ENCODE measurements around the gene ZNF526. TPM values are rescaled to one million over a fixed set of nuclear protein-coding genes. Genes with fewer than 3 reads are reported as not detected.
"Not testable (repeated sequence)": the region's sequence is repeated elsewhere in the genome, so short reads cannot be mapped to it uniquely, and the experiment has no call there.

ZNF526 gene
- total and polyA plus RNA-seq, 9 of the 15 experiments (the other 6 are each of a cell fraction or from before 2014, with no cell fraction given): 1.3 to 17.9 (median 6.2) TPM

GRCh38 chr19:42257842-42258241, 37.7 kb downstream of the ZNF526 start:
- ATAC-seq; H3K4me2 ChIP-seq (ENCODE audit: insufficient read depth, low read length); H4K20me1 ChIP-seq (replicated peaks; ENCODE audit: control insufficient read depth, insufficient read depth, low read length); FAIRE-seq; H3K4me3 ChIP-seq; H3K27ac ChIP-seq (ENCODE audit: extremely low read depth, low read depth, low read length); H3K27me3 ChIP-seq (ENCODE audit: control insufficient read depth in 2 of 2, insufficient read depth in 2 of 2, low read length in 2 of 2); DNase-seq (ENCODE audit: extremely low read depth in 1 of 4, low spot score in 3 of 4); in situ Hi-C loops (cut with MboI); H3K9ac ChIP-seq (ENCODE audit: insufficient read depth in 1 of 2, low read depth in 2 of 2, low read length in 2 of 2); H3K36me3 ChIP-seq (ENCODE audit: control insufficient read depth, insufficient read depth, low read length); H3K9me3 ChIP-seq (replicated peaks; ENCODE audit: control insufficient read depth, insufficient read depth, low read depth, low read length); H3K9me1 ChIP-seq (ENCODE audit: control insufficient read depth, insufficient read depth, low read length); CTCF ChIA-PET (ENCODE audit: low intra/inter-chr PET ratio); BruUV-seq (replicated peaks); intact Hi-C loops (cut with micrococcal nuclease): not testable (repeated sequence)
- POLR2A ChIA-PET: interaction anchor here (0.7 to 1.5 kb wide), 6 partner anchors 8 to 1369 kb away, joined by 3 to 5 read pairs (median 4); partner anchors contain the start of gene CIC
- peaks cover under 1 to 36% of the 10 kb centered on the region in 2 experiments; a peak in 3 of 5 replicates for H3K4me1 ChIP-seq (replicated peaks in 1 of 2; ENCODE audit: control insufficient read depth in 2 of 2, insufficient read depth in 2 of 2, low read length in 2 of 2)
- H2AFZ ChIP-seq (ENCODE audit: low read depth, low read length): peak overlapping the region; percentile 14; the same call in 1 of the 2 replicates
- H3K79me2 ChIP-seq (ENCODE audit: control insufficient read depth, insufficient read depth, low read length): peaks cover 20% of the 10 kb centered on the region
- TF ChIP-seq ZNF121 (CRISPR knock-in tag; conservative IDR thresholded peaks at IDR 0.05): peak; percentile 67
- 84% methylated on average over 3 of the region's 3 CpGs for WGBS (ENCODE audit: insufficient coverage, low coverage, missing lambda C conversion rate)

GRCh38 chr19:42261763-42262162, 41.7 kb downstream of the ZNF526 start:
- Histone ChIP-seq H3K27ac (ENCODE audit: extremely low read depth, low read depth, low read length) (no peak overlapping the region), H4K20me1 (replicated peaks; ENCODE audit: control insufficient read depth, insufficient read depth, low read length) (no peaks in the 10 kb centered on the region), H3K4me2 (ENCODE audit: insufficient read depth, low read length) (no peak overlapping the region), H2AFZ (ENCODE audit: low read depth, low read length) (no peak overlapping the region), H3K79me2 (ENCODE audit: control insufficient read depth, insufficient read depth, low read length) (no peaks in the 10 kb centered on the region), H3K9ac (ENCODE audit: insufficient read depth in 1 of 2, low read depth in 2 of 2, low read length in 2 of 2) (no peak overlapping the region), H3K36me3 (ENCODE audit: control insufficient read depth, insufficient read depth, low read length) (no peaks in the 10 kb centered on the region), H3K27me3 (ENCODE audit: control insufficient read depth in 2 of 2, insufficient read depth in 2 of 2, low read length in 2 of 2) (no peaks in the 10 kb centered on the region), H3K9me1 (ENCODE audit: control insufficient read depth, insufficient read depth, low read length) (no peaks in the 10 kb centered on the region), H3K4me3 (no peak overlapping the region), H3K9me3 (replicated peaks; ENCODE audit: control insufficient read depth, insufficient read depth, low read depth, low read length) (no peaks in the 10 kb centered on the region), H3K4me1 (replicated peaks in 1 of 2; ENCODE audit: control insufficient read depth in 2 of 2, insufficient read depth in 2 of 2, low read length in 2 of 2) (peaks cover 0 to 11% of the 10 kb centered on the region in 2 experiments; a peak in 3 of 5 replicates)
- in situ Hi-C loops (cut with MboI) (no loop called here), intact Hi-C loops (cut with micrococcal nuclease) (no loop called here)
- no peak for FAIRE-seq
- DNase-seq (ENCODE audit: extremely low read depth in 1 of 4, low spot score in 3 of 4): no peak
- no peak; the same call in 2 of the 3 replicates for ATAC-seq
- CTCF ChIA-PET (ENCODE audit: low intra/inter-chr PET ratio): no interaction called here
- POLR2A ChIA-PET: no interaction called here
- 34% methylated on average over 3 of the region's 3 CpGs for WGBS (ENCODE audit: insufficient coverage, low coverage, missing lambda C conversion rate)
- no TSS peak for BruUV-seq (replicated peaks)
- TF ChIP-seq, protein P1, sequence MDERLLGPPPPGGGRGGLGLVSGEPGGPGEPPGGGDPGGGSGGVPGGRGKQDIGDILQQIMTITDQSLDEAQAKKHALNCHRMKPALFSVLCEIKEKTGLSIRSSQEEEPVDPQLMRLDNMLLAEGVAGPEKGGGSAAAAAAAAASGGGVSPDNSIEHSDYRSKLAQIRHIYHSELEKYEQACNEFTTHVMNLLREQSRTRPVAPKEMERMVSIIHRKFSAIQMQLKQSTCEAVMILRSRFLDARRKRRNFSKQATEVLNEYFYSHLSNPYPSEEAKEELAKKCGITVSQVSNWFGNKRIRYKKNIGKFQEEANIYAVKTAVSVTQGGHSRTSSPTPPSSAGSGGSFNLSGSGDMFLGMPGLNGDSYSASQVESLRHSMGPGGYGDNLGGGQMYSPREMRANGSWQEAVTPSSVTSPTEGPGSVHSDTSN (CRISPR knock-in tag; IDR thresholded peaks at IDR 0.05; ENCODE audit: low read depth): no peak
- TF ChIP-seq, protein P1 (tag; conservative IDR thresholded peaks at IDR 0.05; ENCODE audit: low read depth): no peak
- TF ChIP-seq TCF7 (IDR thresholded peaks at IDR 0.05; ENCODE audit: borderline replicate concordance): no peak
- no peak for TF ChIP-seq ZNF263 (CRISPR knock-in tag; IDR thresholded peaks at IDR 0.05; ENCODE audit: borderline replicate concordance)
- no peak for TF ChIP-seq ZNF174 (CRISPR knock-in tag; IDR thresholded peaks at IDR 0.05)
- no peak for TF ChIP-seq MAFG (tag; conservative IDR thresholded peaks at IDR 0.05)
- no peak for TF ChIP-seq MAFF (IDR thresholded peaks at IDR 0.05; ENCODE audit: low read length)
- TF ChIP-seq CHD4 (IDR thresholded peaks at IDR 0.05; ENCODE audit: insufficient read depth, insufficient replicate concordance, low read depth, low read length, poor library complexity, severe bottlenecking): no peak
- no peak for TF ChIP-seq RAD51 (IDR thresholded peaks at IDR 0.05; ENCODE audit: borderline replicate concordance, low read depth)
- TF ChIP-seq RBM22 (IDR thresholded peaks at IDR 0.05; ENCODE audit: low read depth, low read length, poor library complexity, severe bottlenecking): no peak

All from K562 (cell line).